NK-92 (cell line): ENCODE measurements around the gene RAP2B.
"Not testable (repeated sequence)": the region's sequence is repeated elsewhere in the genome, so short reads cannot be mapped to it uniquely, and the experiment has no call there.

Source experiments
- DNase-seq: peaks from one replicate; lab custom pipeline; 2025; ENCODE audit not compliant: unreplicated experiment; lab: John Stamatoyannopoulos, UW

The RAP2B gene

DNA sequence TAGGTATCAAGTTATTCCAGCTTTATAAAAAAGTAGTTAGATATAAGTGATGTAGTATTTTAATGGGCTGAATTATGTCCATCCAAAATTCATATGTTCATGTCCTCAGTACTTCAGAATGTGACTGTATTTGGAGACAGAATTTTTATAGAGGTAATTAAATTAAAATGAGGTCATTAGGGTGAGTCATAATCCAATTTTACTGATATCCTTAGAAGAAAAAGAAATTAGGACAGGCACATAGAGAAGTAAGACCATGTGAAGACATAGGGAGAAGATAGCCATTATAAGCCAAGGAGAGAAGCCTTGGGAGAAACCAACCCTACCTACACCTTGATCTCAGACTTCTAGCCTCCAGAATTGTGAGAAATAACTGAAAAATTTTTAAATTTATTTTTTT lies 30.3 kb downstream of the RAP2B start:
- DNase-seq, result no peak

DNA sequence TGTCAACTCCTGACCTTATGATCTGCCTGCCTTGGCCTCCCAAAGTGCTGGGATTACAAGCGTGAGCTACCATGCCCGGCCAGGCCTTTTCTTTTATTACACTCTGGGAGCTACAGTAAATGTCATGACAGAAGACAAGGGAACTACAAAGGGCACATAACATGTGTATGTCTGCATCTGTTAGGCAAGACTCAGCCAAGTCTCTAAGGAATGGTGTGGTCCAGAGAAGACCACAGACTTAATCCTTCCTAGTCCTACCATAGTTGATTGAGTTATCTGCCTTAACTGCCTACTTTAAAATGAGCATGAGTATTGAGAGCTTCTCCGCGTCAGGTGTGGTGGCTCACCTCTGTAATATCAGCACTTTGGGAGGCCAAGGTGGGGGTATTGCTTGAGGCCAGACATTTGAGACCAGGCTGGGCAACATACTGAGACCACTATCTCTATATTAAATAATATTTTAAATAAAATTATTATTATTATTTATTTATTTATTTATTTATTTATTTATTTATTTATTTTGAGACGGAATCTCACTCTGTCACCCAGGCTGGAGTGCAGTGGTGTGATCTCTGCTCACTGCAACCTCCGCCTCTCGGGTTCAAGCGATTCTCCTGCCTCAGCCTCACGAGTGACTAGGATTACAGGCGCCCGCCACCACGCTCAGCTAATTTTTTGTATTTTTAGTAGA lies 31.9 kb downstream of the RAP2B start:
- DNase-seq, result not testable (repeated sequence)

DNA sequence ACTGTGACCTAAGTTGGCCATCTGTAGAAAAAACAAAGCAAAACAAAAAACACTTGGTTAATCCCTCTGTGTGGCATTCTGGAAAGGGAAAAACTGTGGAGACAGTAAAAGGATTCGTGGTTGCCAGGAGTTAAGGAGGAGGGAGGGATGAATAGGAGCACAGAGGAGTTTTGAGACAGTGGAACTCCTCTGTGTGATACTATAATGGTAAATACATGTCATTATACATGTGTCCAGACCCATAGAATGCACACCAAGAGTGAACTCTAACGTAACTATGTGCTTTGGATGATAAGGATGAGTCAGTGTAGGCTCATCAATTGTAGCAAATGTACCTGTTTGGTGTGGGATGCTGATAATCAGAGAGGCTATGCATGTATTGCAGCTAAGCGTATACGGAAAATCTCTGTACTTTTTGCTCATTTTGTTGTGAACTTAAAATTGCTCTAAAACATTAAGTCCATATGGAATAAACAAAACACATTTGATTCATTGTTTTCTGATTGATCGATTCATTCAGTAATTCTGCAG lies 33.4 kb downstream of the RAP2B start:
- no peak for DNase-seq

DNA sequence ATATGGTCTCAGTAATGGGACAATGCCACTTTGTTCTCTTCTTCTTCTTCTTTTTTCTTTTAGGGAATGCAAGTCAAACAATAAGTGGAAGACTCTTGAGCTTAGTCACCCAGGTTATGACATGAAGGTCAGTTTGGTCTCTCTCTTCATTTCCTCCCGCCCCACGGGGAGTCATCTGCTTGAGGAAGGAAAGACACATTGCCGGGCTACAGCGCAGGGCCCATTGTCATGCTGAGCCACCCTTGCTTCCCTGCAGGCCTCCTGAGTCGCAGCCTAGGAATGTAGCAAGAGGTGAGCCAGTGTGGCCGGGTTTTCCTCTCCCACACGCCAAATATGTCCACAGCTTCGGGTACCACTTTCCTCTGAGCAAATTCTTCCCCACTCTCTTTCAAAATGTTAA lies 47.6 kb downstream of the RAP2B start:
- DNase-seq, result no peak

DNA sequence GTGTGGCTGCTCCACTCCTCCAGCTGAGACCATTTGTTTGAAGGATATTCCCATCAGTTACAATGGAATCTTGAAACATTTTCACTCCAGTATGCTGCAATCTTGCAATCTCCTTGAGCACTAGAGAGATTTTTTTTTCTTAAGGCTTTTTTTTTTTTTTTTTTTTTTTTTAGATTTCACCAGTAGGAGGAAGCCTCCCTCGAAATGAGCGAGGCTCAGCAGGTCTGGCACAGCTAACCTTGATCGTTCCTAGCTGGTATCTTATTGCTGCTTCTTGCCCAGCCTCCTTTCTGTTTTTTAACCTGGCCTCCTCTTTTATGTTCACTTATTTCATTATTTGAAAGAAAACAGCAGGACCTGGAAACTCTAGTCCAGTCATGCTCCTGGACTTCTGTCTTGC lies 48.1 kb downstream of the RAP2B start:
- DNase-seq, result no peak

DNA sequence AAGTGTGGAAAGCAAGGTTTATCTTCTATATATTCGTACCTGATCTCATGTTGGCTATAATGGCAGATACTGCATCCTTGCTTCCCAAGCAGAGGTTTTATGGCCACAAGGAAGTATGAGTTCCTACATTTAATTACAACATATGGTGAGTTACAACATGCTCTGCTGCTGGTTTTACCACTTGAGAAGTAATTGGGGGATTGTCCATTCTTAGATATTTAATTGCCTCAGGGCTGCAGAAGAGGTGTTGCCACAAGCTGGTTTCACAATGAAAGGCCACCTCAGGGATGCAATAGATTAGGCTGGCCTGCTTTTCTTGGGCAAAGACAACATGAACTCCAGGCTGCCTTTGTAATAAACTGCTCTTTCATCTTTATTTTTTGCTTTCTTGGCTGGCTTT lies 48.6 kb downstream of the RAP2B start:
- DNase-seq, result no peak

DNA sequence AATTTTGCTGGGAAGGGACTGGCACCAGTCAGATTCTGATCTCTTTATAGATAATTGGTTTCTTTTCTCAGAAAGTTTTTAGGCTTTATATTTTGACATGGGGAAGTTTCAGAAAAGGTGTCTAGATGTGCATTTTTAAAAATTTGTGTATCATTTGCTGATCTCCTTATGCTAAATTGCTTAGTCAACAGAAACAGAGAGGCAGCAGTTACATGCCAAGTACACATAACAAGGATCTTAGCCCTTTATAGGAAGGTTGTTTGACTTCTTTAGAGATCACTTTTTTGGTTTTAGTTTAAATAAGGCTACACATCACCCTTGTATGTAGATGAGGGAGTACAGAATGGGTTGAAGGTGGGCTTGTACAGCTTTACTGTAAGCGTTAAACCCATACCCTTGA lies 53.5 kb downstream of the RAP2B start:
- no peak for DNase-seq

DNA sequence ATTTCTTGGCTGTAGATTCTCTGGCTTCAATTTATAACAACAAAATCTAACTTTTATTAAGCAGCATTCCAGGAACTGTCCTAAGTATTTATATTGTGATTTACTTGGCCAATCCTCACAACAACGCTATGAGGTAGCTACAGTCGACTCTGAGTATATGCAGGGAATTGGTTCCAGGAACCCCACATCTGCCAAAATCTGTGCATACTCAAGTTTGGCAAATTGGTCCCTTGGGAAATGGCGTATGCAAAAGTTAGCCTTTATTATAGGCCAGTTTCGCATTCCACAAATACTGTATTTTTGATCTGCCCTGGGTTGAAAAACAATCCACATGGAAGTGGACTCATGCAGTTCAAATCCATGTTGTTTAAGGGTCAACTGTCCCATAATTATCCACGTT lies 53.9 kb downstream of the RAP2B start:
- DNase-seq, result no peak

DNA sequence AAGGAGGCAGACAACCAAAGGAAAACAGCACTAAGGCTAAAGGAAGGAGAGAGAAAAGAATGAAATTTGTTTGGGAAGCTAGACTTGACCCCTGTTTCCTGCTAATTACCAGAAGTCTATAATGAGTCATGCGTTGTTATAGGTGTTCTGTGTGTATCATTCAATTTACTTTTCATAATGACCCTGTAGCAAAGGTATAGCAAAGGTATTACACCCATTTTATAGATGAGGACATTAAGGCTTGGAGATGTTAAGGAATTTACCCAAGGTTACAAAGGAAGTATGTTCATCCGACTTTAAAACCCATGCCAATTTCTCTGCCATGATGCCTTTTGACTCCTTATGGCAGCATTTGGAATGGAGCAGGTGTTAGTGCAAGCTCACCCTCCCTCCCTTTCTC lies 54.9 kb downstream of the RAP2B start:
- no peak for DNase-seq

DNA sequence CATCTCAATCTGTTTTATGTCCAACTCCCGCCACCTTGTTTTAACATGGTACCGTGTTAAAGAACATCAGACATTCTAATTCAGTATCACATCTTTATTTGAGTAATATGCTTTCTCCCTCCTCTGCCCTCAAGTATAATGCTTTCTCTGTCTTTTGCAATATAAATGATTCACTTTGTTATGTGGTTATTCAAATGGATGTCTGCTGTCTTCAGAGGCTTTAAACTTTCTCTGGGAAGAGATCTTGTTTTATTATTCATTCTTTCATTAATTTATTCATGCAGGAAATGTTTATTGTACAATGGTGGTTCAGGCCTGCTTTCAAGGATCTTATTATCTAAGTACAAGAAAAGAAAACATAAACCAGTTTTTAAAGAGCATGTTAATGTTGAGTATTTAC lies 57.1 kb downstream of the RAP2B start:
- no peak for DNase-seq
